ENCODE data around the gene ARHGEF16.

The ARHGEF16 gene

GRCh38 chr1:3438661-3439180 is 15.7 kb upstream of the ARHGEF16 start:
- DNase-seq (ENCODE audit: low read depth): no peak
- H3K4me3 ChIP-seq (ENCODE audit: control insufficient read depth, low read depth, low read length): no peak overlapping the region
- no peak for TF ChIP-seq CTCF (IDR thresholded peaks at IDR 0.05; ENCODE audit: control insufficient read depth, insufficient read depth, low read depth, low read length, missing control alignments)

- H3K4me3 ChIP-seq (ENCODE audit: control insufficient read depth, low read depth, low read length): no peak overlapping the region
- no peak for TF ChIP-seq CTCF (IDR thresholded peaks at IDR 0.05; ENCODE audit: control insufficient read depth, insufficient read depth, low read depth, low read length, missing control alignments)
- DNase-seq (ENCODE audit: low read depth): no peak
These were observed 14.8 kb upstream of the ARHGEF16 start for GRCh38 chr1:3439346-3440299.

GRCh38 chr1:3440300-3440681 is 14.2 kb upstream of the ARHGEF16 start:
- no peak for DNase-seq (ENCODE audit: low read depth)
- H3K4me3 ChIP-seq (ENCODE audit: control insufficient read depth, low read depth, low read length): no peak overlapping the region
- no peak for TF ChIP-seq CTCF (IDR thresholded peaks at IDR 0.05; ENCODE audit: control insufficient read depth, insufficient read depth, low read depth, low read length, missing control alignments)

GRCh38 chr1:3440711-3441409 is 13.6 kb upstream of the ARHGEF16 start:
- DNase-seq (ENCODE audit: low read depth): no peak
- TF ChIP-seq CTCF (IDR thresholded peaks at IDR 0.05; ENCODE audit: control insufficient read depth, insufficient read depth, low read depth, low read length, missing control alignments): no peak
- no peak overlapping the region for H3K4me3 ChIP-seq (ENCODE audit: control insufficient read depth, low read depth, low read length)

GRCh38 chr1:3441410-3441847 is 13.0 kb upstream of the ARHGEF16 start:
- no peak overlapping the region for H3K4me3 ChIP-seq (ENCODE audit: control insufficient read depth, low read depth, low read length)
- DNase-seq (ENCODE audit: low read depth): no peak
- TF ChIP-seq CTCF (IDR thresholded peaks at IDR 0.05; ENCODE audit: control insufficient read depth, insufficient read depth, low read depth, low read length, missing control alignments): no peak

GRCh38 chr1:3441880-3442279 is 12.6 kb upstream of the ARHGEF16 start:
- H3K4me3 ChIP-seq (ENCODE audit: control insufficient read depth, low read depth, low read length): no peak overlapping the region
- no peak for DNase-seq (ENCODE audit: low read depth)
- TF ChIP-seq CTCF (IDR thresholded peaks at IDR 0.05; ENCODE audit: control insufficient read depth, insufficient read depth, low read depth, low read length, missing control alignments): no peak
